WI38 (cell line): ENCODE measurements around the gene ZDHHC11.

ENCODE experiments used
- H3K4me3 ChIP-seq: 2 replicates; pipeline ENCODE4 v1.5.1; 2011; ENCODE audit warnings: low read depth, mild to moderate bottlenecking, control low read depth, low read length
- TF ChIP-seq, protein P1 (sequence below): IDR thresholded peaks from 2 replicates; pipeline ENCODE4 v1.5.1; 2012; ENCODE audit warnings: low read depth, mild to moderate bottlenecking, control low read depth, low read length

ZDHHC11 gene

GRCh38 chr5:876398-877365 is 25.9 kb upstream of the ZDHHC11 start:
- TF ChIP-seq, protein P1, sequence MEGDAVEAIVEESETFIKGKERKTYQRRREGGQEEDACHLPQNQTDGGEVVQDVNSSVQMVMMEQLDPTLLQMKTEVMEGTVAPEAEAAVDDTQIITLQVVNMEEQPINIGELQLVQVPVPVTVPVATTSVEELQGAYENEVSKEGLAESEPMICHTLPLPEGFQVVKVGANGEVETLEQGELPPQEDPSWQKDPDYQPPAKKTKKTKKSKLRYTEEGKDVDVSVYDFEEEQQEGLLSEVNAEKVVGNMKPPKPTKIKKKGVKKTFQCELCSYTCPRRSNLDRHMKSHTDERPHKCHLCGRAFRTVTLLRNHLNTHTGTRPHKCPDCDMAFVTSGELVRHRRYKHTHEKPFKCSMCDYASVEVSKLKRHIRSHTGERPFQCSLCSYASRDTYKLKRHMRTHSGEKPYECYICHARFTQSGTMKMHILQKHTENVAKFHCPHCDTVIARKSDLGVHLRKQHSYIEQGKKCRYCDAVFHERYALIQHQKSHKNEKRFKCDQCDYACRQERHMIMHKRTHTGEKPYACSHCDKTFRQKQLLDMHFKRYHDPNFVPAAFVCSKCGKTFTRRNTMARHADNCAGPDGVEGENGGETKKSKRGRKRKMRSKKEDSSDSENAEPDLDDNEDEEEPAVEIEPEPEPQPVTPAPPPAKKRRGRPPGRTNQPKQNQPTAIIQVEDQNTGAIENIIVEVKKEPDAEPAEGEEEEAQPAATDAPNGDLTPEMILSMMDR: no peak
- H3K4me3 ChIP-seq: no peak overlapping the region

- TF ChIP-seq, protein P1: no peak
- no peak overlapping the region for H3K4me3 ChIP-seq
Measured at GRCh38 chr5:875931-876330, 25.1 kb upstream of the ZDHHC11 start.

GRCh38 chr5:873328-873727 is 22.5 kb upstream of the ZDHHC11 start:
- H3K4me3 ChIP-seq: no peak overlapping the region
- TF ChIP-seq, protein P1: no peak

DNA sequence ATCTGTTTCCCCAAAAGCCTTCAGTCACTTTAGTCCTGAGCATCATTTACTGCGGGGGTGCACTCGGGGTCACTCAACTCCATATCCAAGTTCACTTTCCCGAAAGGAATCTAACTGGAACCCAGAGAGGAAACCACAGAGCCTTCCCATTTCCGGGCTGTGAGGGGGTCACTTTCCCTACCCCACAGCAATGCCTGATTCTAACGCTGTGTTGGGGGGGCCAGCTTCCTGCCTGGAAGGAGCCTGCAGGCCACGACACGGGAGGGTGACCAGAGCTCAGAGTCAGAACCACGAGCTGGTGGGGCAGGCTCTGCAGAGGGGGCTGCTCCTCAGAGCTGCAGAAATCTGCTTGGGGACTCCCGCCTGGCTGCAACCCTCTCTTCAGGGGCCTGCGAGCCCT is 21.5 kb upstream of the ZDHHC11 start:
- TF ChIP-seq, protein P1: no peak

GRCh38 chr5:871596-872298 is 21.0 kb upstream of the ZDHHC11 start:
- H3K4me3 ChIP-seq: no peak overlapping the region
- TF ChIP-seq, protein P1: no peak

More for the DNA sequence above, 21.5 kb upstream of the ZDHHC11 start:
- H3K4me3 ChIP-seq: no peak overlapping the region

GRCh38 chr5:870956-871355 is 20.2 kb upstream of the ZDHHC11 start:
- TF ChIP-seq, protein P1: no peak
- H3K4me3 ChIP-seq: no peak overlapping the region
